Measurements from ENCODE around the gene SORCS2. TPM values are rescaled to one million over a fixed set of nuclear protein-coding genes. Genes with fewer than 3 reads are reported as not detected.

Gene SORCS2
- total and polyA plus RNA-seq, 4 donors = 2.2 to 7.7 (median 2.5) TPM

GRCh38 chr4:7620086-7620813 is 427.9 kb downstream of the SORCS2 start:
- DNase-seq (no peak), ATAC-seq (ENCODE audit: insufficient read depth, low FRiP score) (no peak)
- Histone ChIP-seq H3K27ac (ENCODE audit: low read depth in 1 of 2, low read length in 1 of 2) (no peak overlapping the region), H3K27me3 (ENCODE audit: control insufficient read depth in 3 of 3, insufficient read depth in 3 of 3, low read length in 2 of 3) (peaks cover 0 to 44% (median 3%) of the 10 kb centered on the region in 3 donors), H3K4me1 (ENCODE audit: control insufficient read depth in 5 of 5, insufficient read depth in 5 of 5, low read length in 5 of 5) (no peaks in the 10 kb centered on the region), H3K36me3 (ENCODE audit: control insufficient read depth in 4 of 4, insufficient read depth in 4 of 4, low read length in 4 of 4) (no peaks in the 10 kb centered on the region), H3K9me3 (ENCODE audit: control insufficient read depth in 4 of 4, insufficient read depth in 3 of 4, low read length in 3 of 4) (peaks cover 0 to 1% (median 0%) of the 10 kb centered on the region in 4 donors), H3K4me3 (no peak overlapping the region), H3K9ac (ENCODE audit: insufficient read depth in 1 of 2, low read length in 2 of 2) (no peak overlapping the region)
- no peak for TF ChIP-seq CTCF (IDR thresholded peaks at IDR 0.05; ENCODE audit: control extremely low read depth, extremely low read depth)
- 51 to 66% methylated on average over 16 of the region's 16 CpGs for WGBS, 2 donors

GRCh38 chr4:7620814-7621176 is 428.5 kb downstream of the SORCS2 start:
- H3K4me1 ChIP-seq (ENCODE audit: control insufficient read depth in 5 of 5, insufficient read depth in 5 of 5, low read length in 5 of 5) = no peaks in the 10 kb centered on the region
- WGBS, 2 donors = 67 to 71% methylated on average over 10 of the region's 10 CpGs
- no peak overlapping the region for H3K27ac ChIP-seq (ENCODE audit: low read depth in 1 of 2, low read length in 1 of 2)
- peaks cover 0 to 44% (median 3%) of the 10 kb centered on the region in 3 donors for H3K27me3 ChIP-seq (ENCODE audit: control insufficient read depth in 3 of 3, insufficient read depth in 3 of 3, low read length in 2 of 3)
- DNase-seq (no peak), ATAC-seq (ENCODE audit: insufficient read depth, low FRiP score) (no peak)
- no peak overlapping the region for H3K9ac ChIP-seq (ENCODE audit: insufficient read depth in 1 of 2, low read length in 2 of 2)
- H3K4me3 ChIP-seq = no peak overlapping the region
- peaks cover 0 to 1% (median 0%) of the 10 kb centered on the region in 4 donors for H3K9me3 ChIP-seq (ENCODE audit: control insufficient read depth in 4 of 4, insufficient read depth in 3 of 4, low read length in 3 of 4)
- no peak for TF ChIP-seq CTCF (IDR thresholded peaks at IDR 0.05; ENCODE audit: control extremely low read depth, extremely low read depth)
- no peaks in the 10 kb centered on the region for H3K36me3 ChIP-seq (ENCODE audit: control insufficient read depth in 4 of 4, insufficient read depth in 4 of 4, low read length in 4 of 4)

GRCh38 chr4:7621252-7622035 is 429.1 kb downstream of the SORCS2 start:
- no peak for ATAC-seq (ENCODE audit: insufficient read depth, low FRiP score)
- DNase-seq = no peak
- Histone ChIP-seq H3K4me1 (ENCODE audit: control insufficient read depth in 5 of 5, insufficient read depth in 5 of 5, low read length in 5 of 5) (no peaks in the 10 kb centered on the region), H3K27me3 (ENCODE audit: control insufficient read depth in 3 of 3, insufficient read depth in 3 of 3, low read length in 2 of 3) (peaks cover 0 to 48% (median 3%) of the 10 kb centered on the region in 3 donors), H3K36me3 (ENCODE audit: control insufficient read depth in 4 of 4, insufficient read depth in 4 of 4, low read length in 4 of 4) (no peaks in the 10 kb centered on the region), H3K4me3 (no peak overlapping the region), H3K9me3 (ENCODE audit: control insufficient read depth in 4 of 4, insufficient read depth in 3 of 4, low read length in 3 of 4) (peaks cover 0 to 1% (median 0%) of the 10 kb centered on the region in 4 donors), H3K9ac (ENCODE audit: insufficient read depth in 1 of 2, low read length in 2 of 2) (no peak overlapping the region), H3K27ac (ENCODE audit: low read depth in 1 of 2, low read length in 1 of 2) (no peak overlapping the region)
- 76 to 82% methylated on average over 11 of the region's 11 CpGs for WGBS, 2 donors
- no peak for TF ChIP-seq CTCF (IDR thresholded peaks at IDR 0.05; ENCODE audit: control extremely low read depth, extremely low read depth)
